ENCODE results near the gene SRPK2.
"Not testable (repeated sequence)": the region's sequence is repeated elsewhere in the genome, so short reads cannot be mapped to it uniquely, and the experiment has no call there.

SRPK2 gene

GRCh38 chr7:105297309-105297708, 91.4 kb downstream of the SRPK2 start:
- DNase-seq: no peak

DNA sequence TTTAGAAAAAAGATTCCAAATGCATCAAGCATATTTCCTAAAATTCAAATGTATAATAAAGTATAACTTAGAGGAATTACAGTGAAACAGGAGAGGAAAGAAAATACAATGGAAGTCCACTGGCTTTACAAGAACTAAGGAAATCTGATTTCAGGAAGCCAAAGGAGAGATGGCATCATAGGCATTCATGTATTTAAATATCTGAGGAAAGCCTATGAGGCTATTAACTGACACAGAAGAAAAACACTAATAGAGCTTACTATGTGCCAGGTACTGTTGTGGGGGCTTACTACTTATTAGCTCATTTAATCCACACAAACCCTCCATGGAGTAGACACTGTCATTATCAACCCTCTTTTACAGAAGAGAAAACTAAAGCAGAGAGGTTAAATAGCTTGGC, 92.2 kb downstream of the SRPK2 start:
- no peak for DNase-seq

DNA sequence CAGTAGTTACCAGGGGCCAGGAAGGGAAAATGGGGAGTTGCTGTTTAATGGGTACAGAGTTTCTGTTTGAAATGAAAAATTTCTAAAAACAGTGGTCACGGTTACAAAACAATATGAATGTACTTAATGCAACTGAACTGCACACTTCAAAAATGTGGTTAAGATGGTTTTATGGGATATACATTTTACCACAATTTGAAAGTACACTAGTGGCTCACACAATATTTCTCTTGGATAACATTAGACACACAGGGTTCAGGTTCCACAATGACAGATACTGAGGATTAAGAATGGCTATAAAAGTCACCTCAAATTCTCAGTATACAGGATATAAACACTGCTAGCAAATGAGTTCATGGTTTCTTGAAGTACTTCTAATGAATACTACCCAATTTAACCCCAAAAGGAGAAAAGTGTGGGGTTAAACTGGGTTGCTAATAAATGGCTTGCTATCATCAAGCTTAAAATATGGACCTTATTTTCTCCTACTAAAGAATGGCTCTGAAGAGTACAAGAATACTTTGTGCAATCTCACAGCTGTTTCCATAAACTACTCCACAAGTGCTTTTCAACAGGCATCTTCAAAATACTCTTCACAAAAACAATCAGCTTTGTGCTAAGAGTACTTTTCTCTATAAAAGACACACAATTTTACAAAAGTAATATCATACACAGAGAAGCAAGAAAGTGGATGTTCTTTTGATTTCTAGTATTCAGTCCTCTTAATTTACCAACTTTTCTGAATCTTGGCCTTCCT, 92.9 kb downstream of the SRPK2 start:
- no peak for DNase-seq

GRCh38 chr7:105294482-105294881, 94.2 kb downstream of the SRPK2 start:
- DNase-seq: not testable (repeated sequence)

- no peak for DNase-seq
Measured at GRCh38 chr7:105289704-105290103, 99.0 kb downstream of the SRPK2 start.

DNA sequence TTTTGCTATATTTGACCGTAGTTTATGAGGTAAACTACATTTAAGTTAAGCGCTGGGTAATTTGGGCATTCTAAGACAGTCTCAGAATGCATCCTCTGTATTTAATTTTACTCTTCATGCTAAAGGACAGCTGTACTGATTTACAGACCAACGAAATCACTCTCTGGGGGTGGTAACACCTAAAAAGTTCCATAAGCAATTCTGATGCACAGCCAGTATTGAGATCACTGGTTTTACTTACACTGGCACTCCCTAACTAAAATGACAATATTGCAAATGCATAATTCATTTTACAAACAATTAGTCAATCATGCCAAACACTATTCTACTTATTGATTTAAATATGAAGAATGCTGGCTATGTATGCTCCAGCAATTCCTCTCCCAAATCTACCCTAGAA, 102.3 kb downstream of the SRPK2 start:
- DNase-seq: no peak

GRCh38 chr7:105285118-105285874, 103.4 kb downstream of the SRPK2 start:
- DNase-seq: no peak

DNA sequence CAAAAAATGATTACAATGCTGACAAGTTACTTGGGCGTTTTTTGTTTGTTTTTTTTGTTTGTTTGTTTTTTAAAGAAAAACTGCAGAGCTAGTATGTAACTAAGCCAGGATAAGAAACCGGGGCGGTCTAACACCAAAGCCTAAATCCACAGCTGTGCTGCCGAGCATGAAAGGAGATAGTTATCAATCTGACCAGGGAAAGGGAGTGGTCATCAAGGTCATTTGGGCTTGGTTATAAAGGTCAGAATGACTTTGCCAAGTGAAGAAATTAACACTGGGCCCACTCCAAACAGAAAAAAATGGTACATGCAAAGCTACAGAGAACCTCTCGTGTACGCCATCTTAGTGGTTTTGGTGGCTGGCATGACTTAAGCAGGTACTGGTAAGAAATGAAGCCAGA, 104.7 kb downstream of the SRPK2 start:
- DNase-seq: no peak

DNA sequence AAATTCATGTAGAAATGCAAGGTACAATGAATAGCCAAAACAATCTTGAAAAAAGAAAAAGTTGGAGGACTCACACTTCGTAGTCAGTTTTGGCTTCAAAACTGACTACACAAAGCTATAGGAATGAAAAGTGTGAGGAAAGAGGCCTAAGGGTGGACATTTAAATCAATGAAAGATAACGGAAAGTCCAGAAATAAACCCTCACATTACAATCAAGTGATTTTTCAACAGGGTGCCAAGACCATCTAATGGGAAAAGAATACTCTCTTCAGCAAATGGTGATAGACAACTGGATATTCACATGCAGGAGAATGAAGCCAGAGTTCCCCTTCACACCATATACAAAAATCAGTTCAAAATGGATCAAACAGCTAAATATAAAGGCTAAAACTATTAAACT, 106.8 kb downstream of the SRPK2 start:
- DNase-seq: no peak

DNA sequence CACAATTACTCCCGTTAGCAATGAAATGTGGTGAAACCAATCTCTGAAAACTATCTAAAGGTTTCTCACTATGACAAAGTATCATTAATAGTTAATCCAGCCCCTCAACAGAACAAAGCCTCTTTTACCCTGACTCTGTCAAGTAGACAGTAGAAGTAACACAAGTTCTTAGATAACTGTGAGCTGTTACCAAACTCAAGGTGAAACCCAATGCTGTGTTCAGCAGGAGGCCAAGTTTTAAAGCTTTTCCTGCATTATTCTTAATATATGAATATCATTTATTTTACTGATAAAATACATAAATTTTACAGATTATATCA, 109.1 kb downstream of the SRPK2 start:
- no peak for DNase-seq

DNA sequence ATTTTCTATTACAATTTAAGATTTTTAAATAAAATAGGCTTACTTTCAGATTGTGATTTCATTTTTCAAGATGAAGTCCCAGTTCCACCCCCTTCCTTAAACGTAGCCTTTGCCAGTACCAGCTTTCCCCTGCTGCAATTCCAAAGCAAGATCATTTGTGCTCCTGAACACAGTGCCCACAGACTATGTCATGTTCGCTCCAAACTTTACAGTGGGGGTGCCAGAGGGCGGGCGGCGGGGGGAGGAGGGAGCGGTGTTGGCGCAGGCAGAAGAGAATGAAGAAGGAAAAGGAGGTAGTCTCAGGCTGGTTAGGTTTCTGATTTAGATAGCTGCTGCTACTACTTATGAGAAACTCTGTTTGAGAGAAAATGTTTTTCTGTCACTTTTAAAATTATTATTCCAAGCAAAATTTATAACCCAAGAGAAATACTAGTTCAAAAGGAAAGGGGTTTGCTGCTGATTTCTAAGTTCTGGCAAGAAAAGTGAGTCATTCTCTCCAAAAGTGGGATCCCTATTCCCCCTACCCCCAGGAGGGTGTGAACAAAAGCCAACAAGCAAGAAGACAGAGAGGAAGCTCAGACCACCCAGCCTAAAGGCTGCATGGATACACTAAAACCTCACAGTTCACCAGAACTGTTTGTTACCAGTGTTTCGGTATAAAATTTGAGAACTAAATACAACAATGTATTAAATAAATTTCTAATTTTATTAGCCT, 109.6 kb downstream of the SRPK2 start:
- DNase-seq: no peak

DNA sequence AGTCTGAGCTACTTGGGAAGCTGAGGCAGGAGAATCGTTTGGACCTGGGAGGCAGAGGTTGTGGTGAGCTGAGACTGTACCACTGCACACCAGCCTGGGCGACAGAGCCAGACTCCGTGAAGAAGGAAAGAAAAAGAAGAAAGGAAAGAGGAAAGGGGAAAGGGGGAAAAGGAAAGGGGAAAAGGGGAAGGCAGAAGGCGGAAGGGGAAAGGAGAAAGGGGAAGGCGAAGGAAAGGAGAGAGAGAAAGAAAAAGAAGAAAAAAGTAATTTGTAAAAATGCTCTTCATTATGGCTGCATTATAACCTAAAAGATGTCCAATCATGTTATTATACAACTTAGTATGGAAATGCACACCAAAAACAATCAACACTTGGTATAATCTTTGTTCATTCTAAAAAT, 110.2 kb downstream of the SRPK2 start:
- DNase-seq: no peak

GRCh38 chr7:105277341-105277740, 111.4 kb downstream of the SRPK2 start:
- no peak for DNase-seq

DNA sequence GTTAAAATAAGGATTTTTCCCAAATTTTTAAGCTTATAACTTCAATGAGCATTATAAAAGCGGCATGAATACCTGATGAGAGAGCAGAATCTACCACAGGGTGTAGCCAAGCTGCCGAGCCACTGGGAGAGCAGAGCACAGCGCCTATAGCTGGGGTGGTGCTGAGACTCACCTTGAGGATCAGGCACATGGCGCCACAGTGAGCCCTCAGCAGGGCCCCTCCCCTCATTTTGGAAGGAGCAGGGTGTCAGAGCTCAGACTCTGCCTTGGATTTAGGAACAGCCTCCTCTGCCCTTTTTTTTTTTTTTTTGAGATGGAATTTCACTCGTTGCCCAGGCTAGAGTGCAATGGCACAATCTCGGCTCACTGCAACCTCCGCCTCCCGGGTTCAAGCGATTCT, 118.6 kb downstream of the SRPK2 start:
- DNase-seq: no peak

DNA sequence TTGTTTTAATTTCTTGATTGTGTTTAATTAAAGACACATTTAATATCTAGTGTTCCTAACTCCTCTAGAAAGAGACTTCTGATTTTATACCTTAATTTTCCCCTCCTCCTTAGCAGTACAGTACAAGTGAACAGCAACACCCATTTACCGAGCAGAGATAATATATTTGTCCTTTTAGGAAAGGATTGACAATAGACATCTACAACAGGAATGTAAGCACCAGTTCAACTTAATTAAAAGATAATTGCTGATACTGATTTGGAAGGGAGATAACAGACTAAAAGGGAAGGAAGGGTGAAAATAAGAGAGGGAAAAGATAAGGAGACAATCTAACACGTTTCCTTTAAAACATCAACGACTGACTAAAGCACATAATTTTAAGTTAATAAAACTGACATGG, 119.3 kb downstream of the SRPK2 start:
- no peak for DNase-seq

DNA sequence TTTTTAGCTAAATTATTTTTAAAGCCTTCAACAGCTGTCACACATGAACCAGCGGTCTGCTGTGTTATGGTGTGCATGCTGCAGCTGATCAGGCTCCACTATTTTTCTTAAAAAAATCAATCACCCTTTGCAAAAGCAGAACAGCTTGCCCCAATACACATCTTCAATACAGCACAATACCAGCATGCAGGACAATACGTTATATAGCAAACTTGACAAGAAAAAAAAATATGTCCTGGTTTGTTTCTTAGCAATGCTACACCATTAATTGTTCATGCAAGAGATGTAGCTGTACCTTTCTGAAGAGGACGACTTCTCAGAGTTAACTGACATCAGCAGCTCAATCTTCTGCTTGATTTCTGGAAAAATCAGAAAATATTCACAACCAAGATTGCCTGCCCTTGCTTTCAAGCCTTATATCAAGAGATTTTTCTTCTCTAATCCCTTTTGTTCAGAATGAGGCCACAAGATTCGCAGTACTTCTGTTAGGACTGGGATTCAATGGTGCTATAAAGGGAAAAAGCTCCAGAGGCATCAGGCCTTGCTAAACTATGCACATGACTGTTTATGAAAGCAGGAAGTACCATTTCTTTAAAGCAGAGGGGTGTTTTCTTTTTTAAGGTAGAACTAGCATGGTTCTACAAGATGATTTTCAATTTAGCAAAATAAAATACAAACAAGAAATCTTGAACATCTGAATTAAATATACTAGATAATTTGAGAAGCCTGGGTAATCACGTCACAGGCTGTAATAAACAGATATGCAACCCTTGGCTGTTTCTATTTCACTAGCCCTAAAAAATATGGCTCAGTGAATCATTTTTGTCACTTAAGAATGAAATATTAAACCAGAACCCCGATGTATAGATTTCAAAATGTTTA, 120.0 kb downstream of the SRPK2 start:
- DNase-seq: no peak

DNA sequence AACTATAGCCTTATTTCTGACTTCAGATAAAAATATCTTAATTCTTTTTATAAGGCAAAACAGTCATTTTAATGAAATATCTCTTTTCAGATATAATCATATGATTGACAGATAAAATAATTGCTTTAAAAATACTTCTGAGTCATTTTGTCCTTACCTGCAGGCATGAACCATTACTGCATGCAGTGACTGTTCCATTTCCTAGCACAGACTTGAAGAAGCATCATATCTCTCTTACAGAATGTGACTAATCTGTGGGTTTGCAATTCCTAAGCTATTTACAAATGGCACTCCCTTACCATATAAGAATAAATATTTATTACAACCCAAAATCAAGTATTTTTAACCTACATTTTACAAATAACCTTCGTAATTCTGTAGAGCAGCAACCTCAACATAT, 120.7 kb downstream of the SRPK2 start:
- DNase-seq: no peak

DNA sequence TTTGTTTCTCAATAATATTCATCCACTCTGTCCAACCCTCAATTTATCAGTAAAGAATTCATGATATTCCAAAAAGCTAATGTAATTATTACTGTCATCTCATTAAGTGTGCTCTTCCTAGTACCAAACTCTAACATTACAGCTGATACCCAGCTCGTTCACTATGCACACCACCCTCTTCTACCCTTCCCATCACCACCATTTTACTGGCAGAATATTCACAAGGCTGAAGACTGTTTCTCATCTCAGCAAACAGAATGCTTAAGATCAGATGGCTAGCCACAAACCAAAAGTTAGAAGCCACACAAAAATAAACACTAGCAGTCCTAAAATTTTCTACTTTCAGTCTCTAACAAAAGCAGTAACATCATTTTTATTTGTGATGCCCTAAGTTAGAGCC, 121.5 kb downstream of the SRPK2 start:
- no peak for DNase-seq

- DNase-seq: no peak
Measured at GRCh38 chr7:105264707-105265106, 124.0 kb downstream of the SRPK2 start.

GRCh38 chr7:105261689-105262088, 127.0 kb downstream of the SRPK2 start:
- DNase-seq: no peak

DNA sequence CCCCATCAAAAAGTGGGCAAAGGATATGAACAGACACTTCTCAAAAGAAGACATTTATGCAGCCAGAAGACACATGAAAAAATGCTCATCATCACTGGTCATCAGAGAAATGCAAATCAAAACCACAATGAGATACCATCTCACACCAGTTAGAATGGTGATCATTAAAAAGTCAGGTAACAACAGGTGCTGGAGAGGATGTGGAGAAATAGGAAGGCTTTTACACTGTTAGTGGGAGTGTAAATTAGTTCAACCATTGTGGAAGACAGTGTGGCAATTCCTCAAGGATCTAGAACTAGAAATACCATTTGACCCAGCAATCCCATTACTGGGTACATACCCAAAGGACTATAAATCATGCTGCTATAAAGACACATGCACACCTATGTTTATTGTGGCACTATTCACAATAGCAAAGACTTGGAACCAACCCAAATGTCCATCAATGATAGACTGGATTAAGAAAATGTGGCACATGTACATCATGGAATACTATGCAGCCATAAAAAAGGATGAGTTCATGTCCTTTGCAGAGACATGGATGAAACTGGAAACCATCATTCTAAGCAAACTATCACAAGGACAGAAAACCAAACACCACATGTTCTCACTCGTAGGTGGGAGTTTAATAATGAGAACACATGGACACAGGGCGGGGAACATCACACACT, 128.4 kb downstream of the SRPK2 start:
- DNase-seq: not testable (repeated sequence)

- not testable (repeated sequence) for DNase-seq
Measured at GRCh38 chr7:105258919-105259318, 129.8 kb downstream of the SRPK2 start.

Measured in GOT3 (cell line).